T-helper 2 cell treated with Interferon-gamma antibody and Interleukin-4, amounts not matched to agents 5 μg/mL and 100 μg/mL, for 36 hours (primary cell): Measurements from ENCODE around the gene ADAMTS7.
"Not testable (repeated sequence)": the region's sequence is repeated elsewhere in the genome, so short reads cannot be mapped to it uniquely, and the experiment has no call there.

ENCODE experiments used
- DNase-seq: peaks from one replicate; pipeline ENCODE4 v3.0.0; 2021; ENCODE audit warnings: low spot score
- H3K27ac Mint-ChIP-seq: one replicate; pipeline ENCODE4 v1.8.0; 2021; ENCODE audit warnings: mild to moderate bottlenecking, mixed read lengths
- H3K27me3 Mint-ChIP-seq: one replicate; pipeline ENCODE4 v1.8.0; 2021; ENCODE audit warnings: low read depth, mixed read lengths
- H3K36me3 Mint-ChIP-seq: one replicate; pipeline ENCODE4 v1.8.0; 2021; ENCODE audit warnings: low read depth, mixed read lengths
- H3K4me1 Mint-ChIP-seq: one replicate; pipeline ENCODE4 v1.8.0; 2021; ENCODE audit warnings: low read depth, mixed read lengths
- H3K4me3 Mint-ChIP-seq: one replicate; pipeline ENCODE4 v1.8.0; 2022; ENCODE audit warnings: mild to moderate bottlenecking, moderate library complexity, mixed read lengths
- H3K9me3 Mint-ChIP-seq: one replicate; pipeline ENCODE4 v1.8.0; 2021; ENCODE audit warnings: mixed read lengths

The ADAMTS7 gene

DNA sequence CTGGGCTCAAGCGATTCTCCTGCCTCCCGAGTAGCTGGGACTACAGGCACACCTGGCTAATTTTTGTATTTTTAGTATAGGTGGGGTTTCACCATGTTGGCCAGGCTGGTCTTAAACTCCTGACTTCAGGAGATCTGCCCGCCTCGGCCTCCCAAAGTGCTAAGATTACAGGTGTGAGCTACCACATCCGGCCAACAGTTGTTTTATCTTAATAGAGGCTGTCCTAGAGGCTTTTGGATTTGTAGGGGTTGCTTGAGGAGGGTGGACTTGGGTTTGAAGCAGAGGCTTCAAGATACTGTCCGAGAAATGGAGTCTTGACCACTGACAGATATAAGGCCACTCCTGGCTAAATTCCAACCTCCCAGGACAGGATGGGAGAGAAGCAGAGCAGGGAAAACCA, 27.9 kb upstream of the ADAMTS7 start:
- H3K4me1 Mint-ChIP-seq, H3K27ac Mint-ChIP-seq, H3K9me3 Mint-ChIP-seq, DNase-seq, H3K4me3 Mint-ChIP-seq, H3K36me3 Mint-ChIP-seq, H3K27me3 Mint-ChIP-seq: not testable (repeated sequence)

DNA sequence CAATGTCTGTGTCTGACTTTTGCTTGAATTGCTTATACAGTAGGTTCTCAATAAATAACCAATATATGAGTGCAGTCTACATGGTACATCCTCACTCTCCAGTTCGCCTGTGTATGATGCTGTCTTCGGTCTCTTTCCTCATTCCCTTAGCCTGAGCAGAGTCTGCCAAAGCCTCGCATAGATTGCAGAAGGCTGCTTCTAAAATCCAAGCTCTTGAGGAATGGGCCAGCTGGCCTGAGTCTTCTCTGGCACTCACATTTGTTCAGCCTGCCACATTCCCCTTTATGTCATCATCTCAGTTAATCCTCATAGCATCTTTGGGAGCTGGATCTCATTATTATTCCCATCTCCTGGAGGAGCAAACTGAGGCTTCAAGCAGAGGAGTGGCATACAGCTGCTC, 27.2 kb upstream of the ADAMTS7 start:
- no peak overlapping the region for H3K4me3 Mint-ChIP-seq
- H3K4me1 Mint-ChIP-seq = no peaks in the 10 kb centered on the region
- H3K27ac Mint-ChIP-seq = no peak overlapping the region
- no peaks in the 10 kb centered on the region for H3K9me3 Mint-ChIP-seq
- no peaks in the 10 kb centered on the region for H3K36me3 Mint-ChIP-seq
- DNase-seq = no peak
- H3K27me3 Mint-ChIP-seq = peaks cover 6% of the 10 kb centered on the region

DNA sequence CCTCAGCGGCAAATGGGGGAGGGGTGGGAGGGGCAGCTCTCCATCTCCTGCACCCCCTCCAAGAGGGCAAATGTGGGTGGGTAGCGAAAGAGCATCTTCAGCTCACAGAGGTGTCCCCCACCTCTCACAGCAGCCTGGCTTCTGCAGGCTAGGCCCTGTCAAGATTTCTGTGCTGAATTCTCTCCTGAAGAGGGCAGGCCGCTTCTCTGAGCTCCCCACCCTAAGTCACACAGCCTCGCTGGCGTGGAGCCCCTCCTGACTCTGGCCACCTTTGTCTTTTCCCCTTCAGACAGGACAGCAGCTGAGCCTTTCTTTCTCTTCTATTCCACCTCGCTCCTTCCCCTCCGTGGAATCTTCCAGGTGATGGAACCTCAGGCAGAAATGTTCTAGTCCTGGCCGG, 26.3 kb upstream of the ADAMTS7 start:
- Mint-ChIP-seq H3K27me3 (peaks cover 9% of the 10 kb centered on the region), H3K36me3 (no peaks in the 10 kb centered on the region), H3K4me3 (no peak overlapping the region), H3K27ac (no peak overlapping the region), H3K9me3 (no peaks in the 10 kb centered on the region), H3K4me1 (no peaks in the 10 kb centered on the region)
- DNase-seq = no peak

DNA sequence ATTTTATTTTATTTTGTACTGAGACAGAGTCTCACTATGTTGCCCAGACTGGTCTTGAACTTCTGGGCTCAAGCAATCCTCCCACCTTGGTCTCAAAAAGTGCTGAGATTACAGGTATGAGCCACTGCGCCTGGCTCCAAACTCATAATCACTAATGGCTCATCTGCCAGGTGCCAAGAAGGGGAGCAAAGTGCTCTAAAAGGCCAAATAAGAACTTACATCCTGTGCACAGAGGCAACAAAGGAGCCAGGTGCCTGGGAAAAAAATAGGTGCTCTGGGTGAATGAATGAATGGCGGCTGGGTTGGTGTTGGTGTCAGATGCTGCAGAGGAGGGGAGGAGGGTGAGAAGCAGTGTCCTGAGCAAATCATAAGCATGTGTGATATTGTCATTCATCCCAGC, 25.9 kb upstream of the ADAMTS7 start:
- no peak for DNase-seq
- Mint-ChIP-seq H3K27me3 (peaks cover 11% of the 10 kb centered on the region), H3K4me3 (no peak overlapping the region), H3K9me3 (no peaks in the 10 kb centered on the region), H3K4me1 (no peaks in the 10 kb centered on the region), H3K27ac (no peak overlapping the region), H3K36me3 (no peaks in the 10 kb centered on the region)

- no peak overlapping the region for H3K4me3 Mint-ChIP-seq
- no peaks in the 10 kb centered on the region for H3K9me3 Mint-ChIP-seq
- no peak for DNase-seq
- H3K27ac Mint-ChIP-seq = no peak overlapping the region
- H3K36me3 Mint-ChIP-seq = no peaks in the 10 kb centered on the region
- peaks cover 15% of the 10 kb centered on the region for H3K27me3 Mint-ChIP-seq
- H3K4me1 Mint-ChIP-seq = no peaks in the 10 kb centered on the region
These were observed 25.1 kb upstream of the ADAMTS7 start for GRCh38 chr15:78836333-78836732.

DNA sequence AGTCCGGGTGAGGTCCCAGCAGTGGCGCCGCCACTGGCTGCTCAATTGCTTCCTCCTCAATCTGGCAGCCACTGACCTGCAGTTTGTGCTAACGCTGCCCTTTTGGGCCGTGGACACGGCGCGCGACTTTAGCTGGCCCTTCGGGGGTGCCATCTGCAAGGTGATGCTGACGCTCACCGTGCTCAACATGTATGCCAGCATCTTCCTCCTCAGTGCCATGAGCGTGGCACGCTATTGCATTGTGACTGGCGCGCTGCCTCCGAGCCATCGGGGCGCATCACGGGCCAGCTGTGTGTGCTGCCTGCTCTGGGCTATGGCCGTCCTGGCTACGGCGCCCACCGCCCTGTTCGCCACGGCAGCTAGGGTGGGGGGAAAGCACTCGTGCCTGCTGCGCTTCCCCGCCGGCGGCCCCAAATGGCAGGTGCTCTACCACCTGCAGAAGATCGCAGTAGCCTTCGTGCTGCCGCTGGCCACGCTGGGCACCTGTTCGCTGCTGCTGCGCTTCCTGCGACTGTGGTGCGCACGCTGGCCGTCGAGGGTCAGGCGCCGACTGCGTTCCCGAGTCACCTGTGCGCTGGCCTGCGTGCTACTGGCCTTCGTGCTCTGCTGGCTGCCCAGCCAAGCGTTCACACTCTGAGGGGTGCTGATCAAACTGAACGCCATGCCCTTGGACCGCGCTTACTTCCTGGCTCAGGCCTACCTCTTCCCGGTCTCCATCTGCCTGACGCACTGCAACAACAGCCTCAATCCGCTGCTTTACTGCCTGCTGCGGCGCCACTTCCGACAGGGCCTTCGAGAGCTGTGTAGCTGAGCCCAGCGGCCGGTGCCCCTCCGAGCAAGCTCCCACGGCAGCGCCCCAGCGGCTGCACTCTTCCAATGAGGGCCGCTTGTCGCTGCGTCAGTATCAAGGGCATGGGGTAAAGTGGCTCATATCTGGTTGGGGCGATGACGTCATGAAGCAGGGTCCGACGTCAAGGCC, 20.3 kb upstream of the ADAMTS7 start:
- Mint-ChIP-seq H3K4me3 (no peak overlapping the region), H3K27me3 (peaks cover 18% of the 10 kb centered on the region), H3K27ac (no peak overlapping the region), H3K4me1 (no peaks in the 10 kb centered on the region), H3K9me3 (no peaks in the 10 kb centered on the region), H3K36me3 (no peaks in the 10 kb centered on the region)
- DNase-seq = no peak

DNA sequence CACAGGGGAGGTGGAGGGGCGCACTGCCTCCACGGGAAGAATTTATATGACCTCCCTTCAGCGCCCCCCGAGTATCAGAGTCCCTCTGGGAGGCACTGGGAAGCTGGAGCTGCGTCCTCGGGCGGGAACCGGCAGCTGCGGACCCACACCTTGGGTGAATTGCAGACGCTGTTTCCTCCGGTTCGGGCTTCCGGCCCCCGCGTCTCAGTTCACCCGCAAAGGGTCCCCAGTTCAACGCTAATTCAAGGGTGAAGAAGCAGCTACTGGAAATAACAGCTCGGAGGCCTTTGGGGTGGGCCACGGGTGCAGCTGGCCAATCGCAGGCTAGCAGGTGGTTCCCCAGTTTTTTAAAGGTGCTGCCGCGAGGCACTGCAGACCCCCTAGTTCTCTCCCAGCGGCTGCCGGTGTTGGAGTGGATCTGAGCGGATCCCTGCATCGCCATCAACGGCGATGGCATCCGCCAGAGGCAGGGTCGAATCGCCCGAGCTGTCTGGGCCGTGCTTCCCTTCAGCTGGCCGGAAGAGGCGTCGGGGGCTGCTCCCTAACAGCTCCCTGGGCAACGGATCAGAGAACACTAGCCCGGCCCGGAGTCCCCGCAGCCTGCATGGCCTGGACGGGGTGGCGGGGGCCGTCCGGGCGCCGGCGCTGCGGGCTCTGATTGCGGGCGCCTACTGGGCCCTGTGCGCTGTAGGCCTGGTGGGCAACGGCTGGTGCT, 19.4 kb upstream of the ADAMTS7 start:
- DNase-seq = no peak
- no peaks in the 10 kb centered on the region for H3K36me3 Mint-ChIP-seq
- H3K27me3 Mint-ChIP-seq = peaks cover 14% of the 10 kb centered on the region
- H3K4me3 Mint-ChIP-seq = peak overlapping the region; percentile 49
- no peak overlapping the region for H3K27ac Mint-ChIP-seq
- no peaks in the 10 kb centered on the region for H3K4me1 Mint-ChIP-seq
- H3K9me3 Mint-ChIP-seq = no peaks in the 10 kb centered on the region

DNA sequence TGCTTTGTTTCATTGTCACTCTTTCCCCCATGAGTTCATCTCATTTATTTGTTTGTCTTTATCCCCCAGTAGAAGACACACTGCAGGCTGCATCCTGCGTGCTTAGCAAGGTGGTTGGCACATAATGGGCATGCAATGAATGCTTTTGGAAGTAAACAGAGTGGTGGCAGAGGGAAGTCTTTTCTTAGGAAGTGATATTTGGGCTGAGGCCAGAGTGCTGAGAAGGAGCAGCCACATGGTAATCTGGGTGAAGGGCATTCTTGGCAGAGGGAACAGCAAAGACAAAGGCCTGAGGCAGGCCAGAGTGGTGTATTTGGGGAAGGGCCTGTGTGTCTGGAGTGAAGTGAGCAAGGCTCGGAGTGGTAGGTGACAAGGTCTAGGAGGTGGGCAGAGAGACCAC, 17.7 kb upstream of the ADAMTS7 start:
- Mint-ChIP-seq H3K27me3 (peaks cover 14% of the 10 kb centered on the region), H3K36me3 (no peaks in the 10 kb centered on the region), H3K9me3 (no peaks in the 10 kb centered on the region), H3K4me1 (no peaks in the 10 kb centered on the region), H3K4me3 (no peak overlapping the region), H3K27ac (no peak overlapping the region)
- no peak for DNase-seq

DNA sequence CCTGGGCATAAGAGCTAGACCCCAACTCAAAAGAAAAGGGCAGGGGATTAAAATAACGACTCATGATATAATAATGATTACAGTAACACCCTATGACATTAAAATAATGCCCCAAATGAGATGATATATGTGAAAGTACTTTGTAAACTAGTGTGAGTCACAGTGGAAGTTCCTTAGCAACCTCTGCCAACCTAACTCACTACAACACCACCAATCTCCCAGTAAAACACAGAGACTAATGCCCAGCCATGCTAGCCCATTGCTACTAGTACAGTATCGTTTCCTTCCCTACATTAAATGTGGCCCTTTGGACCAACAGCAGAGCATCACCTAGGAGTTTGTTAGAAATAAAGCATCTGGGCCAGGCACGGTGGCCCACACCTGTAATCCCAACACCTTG, 11.2 kb upstream of the ADAMTS7 start:
- Mint-ChIP-seq H3K4me3 (no peak overlapping the region), H3K9me3 (no peaks in the 10 kb centered on the region), H3K27me3 (peaks cover 17% of the 10 kb centered on the region), H3K27ac (no peak overlapping the region), H3K4me1 (no peaks in the 10 kb centered on the region), H3K36me3 (no peaks in the 10 kb centered on the region)
- DNase-seq = no peak

DNA sequence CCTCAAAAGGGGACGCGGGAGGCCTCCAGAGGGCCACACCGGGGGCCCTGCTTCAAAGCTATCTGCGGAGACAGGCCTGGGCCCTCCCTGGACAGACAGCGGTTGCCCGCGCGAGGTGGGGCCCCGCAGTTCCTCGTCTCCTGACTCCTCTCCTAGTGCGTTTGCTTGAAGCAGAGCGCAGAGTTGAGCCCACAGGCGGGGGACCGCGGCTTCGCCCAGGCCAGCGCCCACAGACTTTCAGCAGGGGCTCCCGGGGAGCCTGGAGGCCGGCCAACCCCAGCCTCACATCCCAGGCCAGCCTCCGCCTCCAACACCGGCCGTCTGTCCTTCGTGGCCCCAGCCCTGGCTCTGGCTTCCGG, 540 bp upstream of the ADAMTS7 start:
- H3K4me1 Mint-ChIP-seq = peaks cover 9% of the 10 kb centered on the region
- peaks cover 45% of the 10 kb centered on the region for H3K27me3 Mint-ChIP-seq
- peak overlapping the region; percentile 82 for H3K4me3 Mint-ChIP-seq
- H3K27ac Mint-ChIP-seq = no peak overlapping the region
- peaks cover 9% of the 10 kb centered on the region for H3K36me3 Mint-ChIP-seq
- DNase-seq = no peak
- H3K9me3 Mint-ChIP-seq = peaks cover 8% of the 10 kb centered on the region

GRCh38 chr15:78810362-78811123, 721 bp downstream of the ADAMTS7 start:
- DNase-seq = no peak
- Mint-ChIP-seq H3K4me1 (peaks cover 9% of the 10 kb centered on the region), H3K27ac (no peak overlapping the region), H3K27me3 (peaks cover 45% of the 10 kb centered on the region), H3K4me3 (peak overlapping the region; percentile 74), H3K9me3 (peaks cover 8% of the 10 kb centered on the region), H3K36me3 (peaks cover 9% of the 10 kb centered on the region)

DNA sequence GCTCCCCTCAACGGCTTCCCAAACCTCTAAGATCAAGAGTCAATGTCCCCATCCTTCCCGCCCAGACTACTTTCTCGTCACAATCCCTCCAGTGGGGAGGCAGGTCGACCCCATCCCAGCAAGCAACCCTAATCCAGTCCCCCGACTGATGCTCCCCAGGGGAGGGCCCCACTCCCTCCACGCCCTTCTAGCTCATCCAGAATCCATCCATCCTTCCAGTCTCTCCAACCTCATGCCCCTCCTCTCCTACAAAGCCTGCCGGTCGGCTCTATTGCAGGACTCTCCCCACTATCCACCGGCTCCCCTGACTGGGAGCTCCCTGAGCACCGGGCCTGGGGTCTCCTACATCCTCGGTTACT, 1.3 kb downstream of the ADAMTS7 start:
- H3K27ac Mint-ChIP-seq = no peak overlapping the region
- H3K9me3 Mint-ChIP-seq = peaks cover 8% of the 10 kb centered on the region
- peak overlapping the region; percentile 72 for H3K4me3 Mint-ChIP-seq
- peaks cover 45% of the 10 kb centered on the region for H3K27me3 Mint-ChIP-seq
- H3K4me1 Mint-ChIP-seq = peaks cover 9% of the 10 kb centered on the region
- no peak for DNase-seq
- H3K36me3 Mint-ChIP-seq = peaks cover 9% of the 10 kb centered on the region

DNA sequence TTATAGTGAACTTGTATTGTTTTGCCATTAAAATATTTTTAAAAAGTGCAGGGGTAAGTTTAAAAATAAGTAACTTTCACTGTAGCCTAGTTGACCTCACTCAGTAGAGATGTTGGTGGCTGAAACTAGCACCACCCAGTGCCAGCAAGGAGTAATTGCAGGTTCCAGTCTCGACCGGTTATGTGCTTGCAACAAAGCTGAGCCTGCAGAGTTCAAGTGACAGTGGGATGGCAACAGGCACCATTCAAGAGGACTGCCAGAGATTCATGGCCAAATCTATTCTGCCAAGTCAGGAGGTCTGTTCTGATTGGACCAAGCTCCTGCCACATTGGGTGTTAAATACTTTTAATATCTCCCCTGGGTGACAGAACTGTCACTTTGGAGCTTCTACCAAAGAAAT, 2.7 kb downstream of the ADAMTS7 start:
- H3K9me3 Mint-ChIP-seq = peaks cover 8% of the 10 kb centered on the region
- H3K4me1 Mint-ChIP-seq = peaks cover 9% of the 10 kb centered on the region
- DNase-seq = peak; percentile 29
- no peak overlapping the region for H3K4me3 Mint-ChIP-seq
- H3K27me3 Mint-ChIP-seq = peaks cover 35% of the 10 kb centered on the region
- H3K36me3 Mint-ChIP-seq = peaks cover 9% of the 10 kb centered on the region
- H3K27ac Mint-ChIP-seq = no peak overlapping the region

GRCh38 chr15:78807359-78807758, 3.9 kb downstream of the ADAMTS7 start:
- Mint-ChIP-seq H3K4me3 (no peak overlapping the region), H3K4me1 (peaks cover 7% of the 10 kb centered on the region), H3K27me3 (peaks cover 27% of the 10 kb centered on the region), H3K9me3 (peaks cover 8% of the 10 kb centered on the region), H3K36me3 (peaks cover 9% of the 10 kb centered on the region), H3K27ac (no peak overlapping the region)
- DNase-seq = no peak
